ENCODE measurements around the gene STK32C. TPM values are rescaled to one million over a fixed set of nuclear protein-coding genes. Genes with fewer than 3 reads are reported as not detected.

The STK32C gene
- total RNA-seq, 1 donor from 2014 or later = 69.2 TPM

DNA sequence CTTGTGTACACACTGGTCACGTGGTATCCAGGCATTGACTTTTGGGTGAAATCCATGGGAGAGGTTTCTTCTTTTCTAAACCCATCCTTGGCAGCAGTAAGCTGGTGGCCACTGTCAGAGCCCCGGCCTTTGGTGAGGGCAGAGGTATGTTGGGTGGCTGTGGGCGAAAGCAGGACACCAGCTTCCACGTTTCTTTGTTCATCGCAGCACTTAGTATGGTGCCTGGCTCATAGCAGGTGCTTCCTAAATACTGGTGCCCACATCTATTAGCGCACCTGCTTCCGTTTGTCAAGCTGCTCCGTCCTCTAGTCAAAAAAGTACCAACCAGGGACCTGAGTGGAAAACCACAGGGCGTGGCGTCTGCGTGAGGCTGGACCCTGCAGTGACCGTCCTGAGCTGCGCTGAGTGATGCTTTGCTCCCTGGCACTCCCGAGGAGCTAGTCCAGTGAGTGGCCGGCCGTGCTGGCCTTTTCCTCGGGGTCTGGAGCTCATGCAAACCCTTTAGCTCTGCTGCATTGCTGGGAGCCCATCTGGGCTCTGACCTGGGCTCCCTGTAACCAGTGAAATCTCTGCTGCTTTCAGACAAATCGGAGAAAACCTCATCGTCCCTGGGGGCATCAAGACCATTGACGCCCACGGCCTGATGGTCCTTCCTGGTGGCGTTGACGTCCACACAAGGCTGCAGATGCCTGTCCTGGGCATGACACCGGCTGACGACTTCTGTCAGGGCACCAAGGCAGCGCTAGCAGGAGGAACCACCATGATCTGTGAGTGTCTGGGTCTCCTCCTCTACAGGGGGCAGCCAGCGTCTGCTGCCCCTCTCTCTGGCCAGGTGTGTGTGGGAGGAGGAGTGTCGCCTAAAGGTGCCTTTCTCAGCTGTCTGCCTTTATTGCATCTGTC lies 115.4 kb downstream of the STK32C start:
- peaks cover 13% of the 10 kb centered on the region for H3K9me3 Mint-ChIP-seq (ENCODE audit: unreplicated experiment)
- H3K27me3 Mint-ChIP-seq (ENCODE audit: unreplicated experiment) = peaks cover 18% of the 10 kb centered on the region
- H3K36me3 Mint-ChIP-seq (ENCODE audit: unreplicated experiment) = peaks cover 11% of the 10 kb centered on the region
- TF ChIP-seq, protein P1, sequence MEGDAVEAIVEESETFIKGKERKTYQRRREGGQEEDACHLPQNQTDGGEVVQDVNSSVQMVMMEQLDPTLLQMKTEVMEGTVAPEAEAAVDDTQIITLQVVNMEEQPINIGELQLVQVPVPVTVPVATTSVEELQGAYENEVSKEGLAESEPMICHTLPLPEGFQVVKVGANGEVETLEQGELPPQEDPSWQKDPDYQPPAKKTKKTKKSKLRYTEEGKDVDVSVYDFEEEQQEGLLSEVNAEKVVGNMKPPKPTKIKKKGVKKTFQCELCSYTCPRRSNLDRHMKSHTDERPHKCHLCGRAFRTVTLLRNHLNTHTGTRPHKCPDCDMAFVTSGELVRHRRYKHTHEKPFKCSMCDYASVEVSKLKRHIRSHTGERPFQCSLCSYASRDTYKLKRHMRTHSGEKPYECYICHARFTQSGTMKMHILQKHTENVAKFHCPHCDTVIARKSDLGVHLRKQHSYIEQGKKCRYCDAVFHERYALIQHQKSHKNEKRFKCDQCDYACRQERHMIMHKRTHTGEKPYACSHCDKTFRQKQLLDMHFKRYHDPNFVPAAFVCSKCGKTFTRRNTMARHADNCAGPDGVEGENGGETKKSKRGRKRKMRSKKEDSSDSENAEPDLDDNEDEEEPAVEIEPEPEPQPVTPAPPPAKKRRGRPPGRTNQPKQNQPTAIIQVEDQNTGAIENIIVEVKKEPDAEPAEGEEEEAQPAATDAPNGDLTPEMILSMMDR (IDR thresholded peaks at IDR 0.05; ENCODE audit: partially characterized antibody, unreplicated experiment) = no peak
- H3K4me1 Mint-ChIP-seq (ENCODE audit: low read depth, unreplicated experiment) = peaks cover 15% of the 10 kb centered on the region
- no peak overlapping the region for H3K27ac Mint-ChIP-seq (ENCODE audit: unreplicated experiment)
- H3K4me3 Mint-ChIP-seq (ENCODE audit: unreplicated experiment) = no peak overlapping the region
- DNase-seq = peak; percentile 14

- TF ChIP-seq, protein P1 (IDR thresholded peaks at IDR 0.05; ENCODE audit: partially characterized antibody, unreplicated experiment) = no peak
- Mint-ChIP-seq H3K9me3 (ENCODE audit: unreplicated experiment) (peaks cover 14% of the 10 kb centered on the region), H3K4me1 (ENCODE audit: low read depth, unreplicated experiment) (peaks cover 15% of the 10 kb centered on the region), H3K27me3 (ENCODE audit: unreplicated experiment) (peaks cover 19% of the 10 kb centered on the region), H3K36me3 (ENCODE audit: unreplicated experiment) (peaks cover 11% of the 10 kb centered on the region), H3K27ac (ENCODE audit: unreplicated experiment) (peak overlapping the region; percentile 25), H3K4me3 (ENCODE audit: unreplicated experiment) (peak overlapping the region; percentile 98)
- DNase-seq = peak; percentile 14
Observed at GRCh38 chr10:132189810-132190422, 117.8 kb downstream of the STK32C start.

DNA sequence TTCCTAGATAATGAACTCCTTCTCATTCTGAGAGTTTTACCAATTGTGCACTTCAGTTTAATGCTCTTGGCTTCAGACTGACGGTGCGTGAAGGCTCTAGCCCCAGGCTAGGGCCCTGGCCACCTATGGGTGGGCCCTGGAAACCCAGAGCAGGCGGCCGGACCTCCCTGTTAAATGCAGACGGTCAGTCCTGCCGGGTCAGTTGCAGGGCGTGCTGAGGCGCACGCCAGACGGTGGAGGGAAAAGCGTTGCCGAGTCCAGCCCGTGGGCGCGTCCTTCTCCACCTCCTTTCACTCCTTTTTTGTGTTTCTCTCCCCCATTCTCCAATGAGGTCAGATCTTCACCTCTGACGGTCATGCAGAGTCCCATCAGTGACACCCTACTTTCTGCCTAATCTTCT lies 118.7 kb downstream of the STK32C start:
- DNase-seq = no peak
- Mint-ChIP-seq H3K4me3 (ENCODE audit: unreplicated experiment) (peak overlapping the region; percentile 98), H3K9me3 (ENCODE audit: unreplicated experiment) (peaks cover 17% of the 10 kb centered on the region), H3K4me1 (ENCODE audit: low read depth, unreplicated experiment) (peaks cover 15% of the 10 kb centered on the region), H3K27me3 (ENCODE audit: unreplicated experiment) (peaks cover 22% of the 10 kb centered on the region), H3K36me3 (ENCODE audit: unreplicated experiment) (peaks cover 11% of the 10 kb centered on the region), H3K27ac (ENCODE audit: unreplicated experiment) (peak overlapping the region; percentile 92)
- TF ChIP-seq, protein P1 (IDR thresholded peaks at IDR 0.05; ENCODE audit: partially characterized antibody, unreplicated experiment) = no peak

DNA sequence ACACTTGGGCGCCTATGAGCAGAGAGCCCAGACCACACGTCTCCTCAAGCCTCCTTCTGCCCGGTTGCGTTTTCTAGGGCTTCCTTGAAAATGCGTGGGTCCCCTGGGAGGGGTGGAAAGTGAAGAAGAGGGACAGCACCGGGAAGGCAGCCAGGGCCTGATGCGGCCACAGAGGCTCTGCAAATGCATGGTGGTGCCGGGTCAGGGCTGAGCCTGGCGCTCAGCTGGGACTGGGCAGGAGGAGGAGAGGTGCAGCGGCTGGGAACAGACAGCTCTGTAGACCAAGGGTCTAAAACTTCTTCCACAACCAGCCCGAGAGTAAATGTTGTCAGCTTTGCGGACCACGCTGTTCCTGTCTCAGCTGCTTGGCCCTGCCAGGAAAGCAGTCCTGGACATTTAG lies 119.4 kb downstream of the STK32C start:
- peak overlapping the region; percentile 98 for H3K4me3 Mint-ChIP-seq (ENCODE audit: unreplicated experiment)

More for the DNA sequence above, 119.4 kb downstream of the STK32C start:
- TF ChIP-seq, protein P1 (IDR thresholded peaks at IDR 0.05; ENCODE audit: partially characterized antibody, unreplicated experiment) = no peak
- Mint-ChIP-seq H3K36me3 (ENCODE audit: unreplicated experiment) (peaks cover 11% of the 10 kb centered on the region), H3K27ac (ENCODE audit: unreplicated experiment) (peak overlapping the region; percentile 92), H3K9me3 (ENCODE audit: unreplicated experiment) (peaks cover 16% of the 10 kb centered on the region), H3K4me1 (ENCODE audit: low read depth, unreplicated experiment) (peaks cover 15% of the 10 kb centered on the region), H3K27me3 (ENCODE audit: unreplicated experiment) (peaks cover 22% of the 10 kb centered on the region)
- DNase-seq = no peak

All from glutamatergic neuron (in vitro differentiated cells).